A549 (cell line): ENCODE results near the gene EPS8.

ENCODE experiments used
- BHLHE40 ChIP-seq: IDR thresholded peaks from 2 replicates; pipeline ENCODE4 v1.6.1; 2012; ENCODE audit warnings: low read depth, low read length, inconsistent platforms
- CEBPB ChIP-seq, 2 experiments: fragments of >200 bp in 1 of 2; sonication (Bioruptor Twin) in 1 of 2; formaldehyde crosslinking in 1 of 2; IDR thresholded peaks; 2 replicates each; pipeline ENCODE4 v1.6.1; 2012 to 2016
- CTCF ChIP-seq: fragments of >200 bp; sonication (Bioruptor Twin); formaldehyde crosslinking; IDR thresholded peaks from 3 replicates; pipeline ENCODE4 v1.5.1; 2016
- EP300 ChIP-seq, 2 experiments: fragments of >200 bp; sonication (Bioruptor Twin); formaldehyde crosslinking; IDR thresholded peaks; 2 replicates in 1 of 2; 3 replicates in 1 of 2; pipeline ENCODE4 v1.6.1; 2016 to 2017
- HMGXB4 ChIP-seq: fragments of 250-450 bp; sonication (Bioruptor Pico); IDR thresholded peaks from 2 replicates; pipeline ENCODE4 v1.5.0; 2021; ENCODE audit warnings: mild to moderate bottlenecking, moderate library complexity, borderline replicate concordance
- JUN ChIP-seq, 2 experiments: fragments of >200 bp; sonication (Bioruptor Twin); formaldehyde crosslinking; IDR thresholded peaks; 2 replicates in 1 of 2; 3 replicates in 1 of 2; pipeline ENCODE4 v1.6.1; 2016 to 2017
- NR3C1 ChIP-seq: fragments of >200 bp; sonication (Bioruptor Twin); formaldehyde crosslinking; IDR thresholded peaks from 3 replicates; pipeline ENCODE4 v1.6.1; 2017
- POLR2A ChIP-seq: IDR thresholded peaks from 2 replicates; pipeline ENCODE4 v1.6.1; 2012; ENCODE audit warnings: mild to moderate bottlenecking, low read length
- RAD21 ChIP-seq, 2 experiments: fragments of >200 bp in 1 of 2; sonication (Bioruptor Twin) in 1 of 2; formaldehyde crosslinking in 1 of 2; IDR thresholded peaks in 1 of 2; conservative IDR thresholded peaks in 1 of 2; 2 replicates in 1 of 2; 3 replicates in 1 of 2; pipeline ENCODE4 v1.6.1; 2012 to 2018; ENCODE audit warnings: inconsistent platforms in 1 of 2
- RARB ChIP-seq: fragments of 250-450 bp; sonication (Bioruptor Pico); IDR thresholded peaks from 2 replicates; pipeline ENCODE4 v1.8.0; 2021; ENCODE audit warnings: mild to moderate bottlenecking, moderate library complexity
- RFX5 ChIP-seq: fragments of 450-650 bp; IDR thresholded peaks from 2 replicates; pipeline ENCODE4 v1.7.1; 2014; ENCODE audit warnings: antibody characterized with exemption, mild to moderate bottlenecking, moderate library complexity
- SREBF2 ChIP-seq: fragments of 450-650 bp; IDR thresholded peaks from 2 replicates; pipeline ENCODE4 v1.6.1; 2014; ENCODE audit warnings: mild to moderate bottlenecking, moderate library complexity
- ZC3H11A ChIP-seq: fragments of 450-650 bp; IDR thresholded peaks from 2 replicates; pipeline ENCODE4 v1.6.1; 2014; ENCODE audit warnings: antibody characterized with exemption, mild to moderate bottlenecking

- TF ChIP-seq ZC3H11A (no peak), JUN (IDR thresholded peaks at IDR 0.05) (no peak), CEBPB (IDR thresholded peaks at IDR 0.05) (no peak), POLR2A (no peak), CTCF (no peak), RFX5 (no peak), SREBF2 (no peak), RAD21 (conservative IDR thresholded peaks at IDR 0.05 in 1 of 2, IDR thresholded peaks at IDR 0.05 in 1 of 2) (no peak), EP300 (IDR thresholded peaks at IDR 0.05) (no peak), NR3C1 (no peak), HMGXB4 (CRISPR knock-in tag) (no peak), BHLHE40 (no peak), RARB (CRISPR knock-in tag) (no peak)
Measured at GRCh38 chr12:15722951-15723350, 66.2 kb downstream of the EPS8 start.
